Measurements from ENCODE around the gene AFF2. TPM values are rescaled to one million over a fixed set of nuclear protein-coding genes. Genes with fewer than 3 reads are reported as not detected.

AFF2 gene
- total RNA-seq, 3 donors from 2014 or later: 0.29 to 0.63 TPM; not detected in 1

DNA sequence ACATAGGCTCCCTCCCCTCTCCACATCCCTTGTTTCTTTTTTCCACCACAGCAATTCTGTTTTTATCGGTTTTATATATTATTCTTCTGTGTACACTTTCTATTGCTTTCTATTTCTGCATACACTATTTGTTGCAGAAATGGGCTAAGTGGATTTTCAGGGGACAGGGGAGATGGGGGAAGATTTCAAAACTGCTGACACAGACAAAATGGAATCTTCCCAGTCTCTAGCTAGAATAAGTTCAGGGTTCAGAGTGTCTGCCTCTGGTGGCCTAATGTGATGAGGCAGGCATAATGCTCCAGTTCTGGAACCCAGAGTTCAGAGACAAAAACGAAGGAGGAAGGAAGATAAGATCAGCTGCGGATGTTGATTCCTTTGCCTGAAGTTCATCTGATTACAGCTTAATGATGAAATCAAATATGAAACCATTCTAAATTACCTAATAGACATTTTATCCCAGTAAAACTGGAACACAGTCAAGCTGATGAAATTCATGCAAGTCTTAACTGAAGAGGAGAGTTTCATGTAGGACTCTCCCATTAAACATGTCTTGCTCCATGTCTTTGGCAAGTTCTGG lies 447.1 kb downstream of the AFF2 start:
- Histone ChIP-seq H3K4me1 (ENCODE audit: low read depth) (no peaks in the 10 kb centered on the region), H3K36me3 (ENCODE audit: low read depth) (no peaks in the 10 kb centered on the region), H3K4me3 (no peak overlapping the region), H3K9me3 (no peaks in the 10 kb centered on the region)
- intact Hi-C loops (cut with DNase I, micrococcal nuclease): no loop called here
- ATAC-seq (no peak), DNase-seq (no peak)
- TF ChIP-seq, protein P1, sequence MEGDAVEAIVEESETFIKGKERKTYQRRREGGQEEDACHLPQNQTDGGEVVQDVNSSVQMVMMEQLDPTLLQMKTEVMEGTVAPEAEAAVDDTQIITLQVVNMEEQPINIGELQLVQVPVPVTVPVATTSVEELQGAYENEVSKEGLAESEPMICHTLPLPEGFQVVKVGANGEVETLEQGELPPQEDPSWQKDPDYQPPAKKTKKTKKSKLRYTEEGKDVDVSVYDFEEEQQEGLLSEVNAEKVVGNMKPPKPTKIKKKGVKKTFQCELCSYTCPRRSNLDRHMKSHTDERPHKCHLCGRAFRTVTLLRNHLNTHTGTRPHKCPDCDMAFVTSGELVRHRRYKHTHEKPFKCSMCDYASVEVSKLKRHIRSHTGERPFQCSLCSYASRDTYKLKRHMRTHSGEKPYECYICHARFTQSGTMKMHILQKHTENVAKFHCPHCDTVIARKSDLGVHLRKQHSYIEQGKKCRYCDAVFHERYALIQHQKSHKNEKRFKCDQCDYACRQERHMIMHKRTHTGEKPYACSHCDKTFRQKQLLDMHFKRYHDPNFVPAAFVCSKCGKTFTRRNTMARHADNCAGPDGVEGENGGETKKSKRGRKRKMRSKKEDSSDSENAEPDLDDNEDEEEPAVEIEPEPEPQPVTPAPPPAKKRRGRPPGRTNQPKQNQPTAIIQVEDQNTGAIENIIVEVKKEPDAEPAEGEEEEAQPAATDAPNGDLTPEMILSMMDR (IDR thresholded peaks at IDR 0.05): no peak

DNA sequence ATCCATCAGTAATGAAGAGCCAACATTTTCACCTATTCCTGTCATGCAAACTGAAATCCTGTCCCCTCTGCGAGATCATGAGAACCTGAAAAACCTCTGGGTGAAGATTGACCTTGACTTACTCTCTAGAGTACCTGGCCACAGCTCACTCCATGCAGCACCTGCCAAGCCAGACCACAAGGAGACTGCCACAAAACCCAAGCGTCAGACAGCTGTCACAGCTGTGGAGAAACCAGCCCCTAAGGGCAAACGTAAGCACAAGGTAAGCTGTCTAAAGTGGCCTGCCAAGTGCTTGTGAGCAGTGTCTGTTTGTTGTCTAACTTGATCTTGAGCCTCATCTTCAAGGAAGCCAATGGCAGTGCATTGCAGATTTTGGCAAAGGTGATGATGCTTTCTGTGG lies 455.9 kb downstream of the AFF2 start:
- H3K36me3 ChIP-seq (ENCODE audit: low read depth): no peaks in the 10 kb centered on the region
- no peak for ATAC-seq
- no peaks in the 10 kb centered on the region for H3K9me3 ChIP-seq
- no peaks in the 10 kb centered on the region for H3K4me1 ChIP-seq (ENCODE audit: low read depth)
- DNase-seq: no peak
- intact Hi-C loops (cut with DNase I, micrococcal nuclease): no loop called here
- no peak overlapping the region for H3K4me3 ChIP-seq
- TF ChIP-seq, protein P1 (IDR thresholded peaks at IDR 0.05): no peak

DNA sequence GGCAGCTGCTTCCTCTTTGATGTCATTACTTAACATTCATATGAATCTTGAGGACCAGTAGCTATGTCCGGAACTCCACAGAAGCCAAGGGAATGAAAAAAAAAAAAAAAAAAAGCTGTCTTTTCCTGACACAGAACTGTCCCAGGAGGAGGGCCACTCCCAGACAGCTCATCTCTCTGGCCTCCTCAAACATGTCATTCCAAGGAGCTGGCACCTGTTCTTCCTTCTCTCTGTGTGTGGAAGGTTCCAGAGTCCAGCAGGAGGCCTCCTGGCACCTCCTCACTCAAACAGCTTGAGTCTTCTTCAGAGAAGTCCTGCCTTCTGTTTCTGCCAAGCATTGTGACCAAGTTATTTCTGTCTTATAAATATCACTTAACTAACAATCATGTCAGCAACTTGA lies 458.5 kb downstream of the AFF2 start:
- DNase-seq (no peak), ATAC-seq (no peak)
- H3K4me1 ChIP-seq (ENCODE audit: low read depth): no peaks in the 10 kb centered on the region
- TF ChIP-seq, protein P1 (IDR thresholded peaks at IDR 0.05): no peak
- no peaks in the 10 kb centered on the region for H3K9me3 ChIP-seq
- H3K36me3 ChIP-seq (ENCODE audit: low read depth): no peaks in the 10 kb centered on the region
- intact Hi-C loops (cut with DNase I, micrococcal nuclease): no loop called here
- H3K4me3 ChIP-seq: no peak overlapping the region

DNA sequence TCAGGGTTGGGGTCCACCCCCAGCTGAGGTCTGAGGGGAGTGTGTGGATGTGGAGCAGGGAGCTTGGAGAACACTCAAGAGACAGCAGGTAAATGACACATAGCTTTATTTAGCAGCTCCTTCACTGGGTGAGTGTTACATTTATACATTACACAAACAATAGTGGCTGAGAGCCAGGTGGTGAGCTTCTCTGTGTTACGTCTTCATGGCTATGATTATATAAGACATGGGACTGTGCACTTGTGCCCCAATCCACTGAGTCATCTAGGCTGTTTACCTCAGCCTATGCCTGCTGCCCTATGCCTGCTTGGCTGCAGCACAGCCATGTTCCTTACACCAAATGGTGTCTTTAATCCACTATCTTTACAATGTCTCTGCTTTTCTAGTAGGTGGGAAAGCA lies 459.6 kb downstream of the AFF2 start:
- Histone ChIP-seq H3K4me1 (ENCODE audit: low read depth) (no peaks in the 10 kb centered on the region), H3K9me3 (no peaks in the 10 kb centered on the region), H3K36me3 (ENCODE audit: low read depth) (no peaks in the 10 kb centered on the region), H3K4me3 (no peak overlapping the region)
- TF ChIP-seq, protein P1 (IDR thresholded peaks at IDR 0.05): no peak
- DNase-seq: no peak
- intact Hi-C loops (cut with DNase I, micrococcal nuclease): no loop called here
- ATAC-seq: no peak

GRCh38 chrX:148961985-148962384 lies 461.6 kb downstream of the AFF2 start:
- intact Hi-C loops (cut with DNase I, micrococcal nuclease): no loop called here
- no peak for ATAC-seq
- DNase-seq: no peak
- Histone ChIP-seq H3K9me3 (no peaks in the 10 kb centered on the region), H3K4me1 (ENCODE audit: low read depth) (no peaks in the 10 kb centered on the region), H3K4me3 (no peak overlapping the region), H3K36me3 (ENCODE audit: low read depth) (no peaks in the 10 kb centered on the region)
- TF ChIP-seq, protein P1 (IDR thresholded peaks at IDR 0.05): no peak
